GM21526 (cell line): Measurements from ENCODE around the gene FXYD2.

Source experiments
- ATAC-seq: cut with Tn5 transposase; IDR thresholded peaks from one replicate; pipeline ENCODE4 v1.9.1; 2021; ENCODE audit warnings: moderate library complexity; ENCODE audit not compliant: unreplicated experiment, low FRiP score

Gene FXYD2

DNA sequence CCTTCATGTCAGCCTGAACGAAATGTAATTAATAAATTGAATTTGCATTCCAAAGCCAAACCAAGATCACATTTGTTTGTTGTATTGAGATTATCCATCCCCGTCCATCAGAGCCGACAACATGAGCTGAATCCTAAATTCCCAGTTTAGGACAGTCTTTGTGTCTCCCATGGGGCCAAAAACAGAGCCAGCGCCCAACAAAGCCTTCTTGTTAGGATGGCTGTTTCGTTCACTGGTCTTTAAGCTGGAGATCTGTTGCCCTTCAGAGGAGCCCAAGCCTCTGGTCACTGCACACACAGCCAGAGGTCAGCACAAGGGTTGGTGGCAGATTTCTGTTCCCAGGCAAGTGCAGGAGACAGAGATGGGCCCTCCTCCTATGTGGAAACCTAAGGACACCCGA, 53.3 kb downstream of the FXYD2 start:
- ATAC-seq = no peak

DNA sequence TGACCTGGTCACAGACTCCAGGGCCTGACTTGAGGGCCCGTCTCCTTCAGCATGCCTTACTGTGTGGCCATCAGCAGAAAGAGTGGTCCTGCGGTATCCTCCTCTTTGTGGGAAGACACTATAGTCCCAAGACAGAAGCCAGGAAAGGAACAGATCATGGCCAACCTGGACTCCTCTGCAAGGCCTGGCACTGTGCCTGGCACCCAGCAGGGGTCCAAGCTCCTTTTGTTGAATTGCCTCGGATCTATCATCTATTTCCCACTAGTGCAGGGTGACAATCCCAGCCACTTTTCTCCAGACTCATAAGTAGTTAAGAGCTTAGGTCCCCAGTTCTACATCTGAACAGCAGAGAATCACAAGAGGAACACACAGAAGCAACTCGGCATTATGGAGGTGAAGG, 54.5 kb downstream of the FXYD2 start:
- ATAC-seq = no peak
